Osteocyte (in vitro differentiated cells): Measurements from ENCODE around the gene ASTN2. TPM values are rescaled to one million over a fixed set of nuclear protein-coding genes. Genes with fewer than 3 reads are reported as not detected.

ENCODE experiments used
- DNase-seq: peaks from one replicate; pipeline ENCODE4 v3.0.0; 2021; ENCODE audit warnings: mixed read lengths; ENCODE audit not compliant: unreplicated experiment; ENCODE audit errors: extremely low spot score
- H3K27ac Mint-ChIP-seq: one replicate; pipeline ENCODE4 v1.8.0; 2021; ENCODE audit warnings: mild to moderate bottlenecking, mixed read lengths; ENCODE audit not compliant: unreplicated experiment
- H3K27me3 Mint-ChIP-seq: one replicate; pipeline ENCODE4 v1.8.0; 2021; ENCODE audit warnings: mixed read lengths; ENCODE audit not compliant: unreplicated experiment
- H3K36me3 Mint-ChIP-seq: one replicate; pipeline ENCODE4 v1.8.0; 2021; ENCODE audit warnings: mixed read lengths; ENCODE audit not compliant: unreplicated experiment
- H3K4me1 Mint-ChIP-seq: one replicate; pipeline ENCODE4 v1.8.0; 2021; ENCODE audit warnings: mixed read lengths; ENCODE audit not compliant: unreplicated experiment
- H3K4me3 Mint-ChIP-seq: one replicate; pipeline ENCODE4 v1.8.0; 2021; ENCODE audit warnings: mild to moderate bottlenecking, moderate library complexity, mixed read lengths; ENCODE audit not compliant: unreplicated experiment
- H3K9me3 Mint-ChIP-seq: one replicate; pipeline ENCODE4 v1.8.0; 2021; ENCODE audit warnings: mixed read lengths; ENCODE audit not compliant: unreplicated experiment
- total RNA-seq: library from RNA; stranded (reverse); gene quantifications from 2 replicates; pipeline ENCODE4 v1.2.1, GENCODE V29; 2021
- TF ChIP-seq, protein P1 (sequence below): fragments of 200-600 bp; sonication (generic); IDR thresholded peaks from 2 replicates; pipeline ENCODE4 v1.5.0; 2021; ENCODE audit warnings: antibody characterized with exemption, mild to moderate bottlenecking, moderate library complexity

Gene ASTN2
- total RNA-seq, 1 donor from 2014 or later = 2.3 TPM

DNA sequence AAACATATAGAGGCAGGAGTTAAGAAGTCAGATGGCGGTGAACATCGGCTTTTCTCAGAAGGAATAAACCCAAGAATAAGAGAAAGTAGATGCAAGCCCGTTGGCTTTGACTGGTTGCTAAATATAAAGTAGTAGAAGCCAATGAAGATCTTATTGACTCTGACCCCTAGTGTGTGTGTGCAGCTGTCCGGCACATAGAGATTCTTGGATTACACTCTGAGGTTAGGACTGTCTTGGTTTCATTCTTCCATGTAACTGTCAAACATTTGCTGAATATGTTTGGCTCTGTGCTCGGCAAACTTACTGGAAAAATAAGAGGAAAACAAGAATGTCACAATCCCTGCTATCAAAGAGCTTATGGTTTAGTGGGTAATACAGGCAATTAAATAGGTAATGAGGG lies 54.9 kb downstream of the ASTN2 start:
- H3K27me3 Mint-ChIP-seq = no peaks in the 10 kb centered on the region
- H3K9me3 Mint-ChIP-seq = no peaks in the 10 kb centered on the region
- no peaks in the 10 kb centered on the region for H3K36me3 Mint-ChIP-seq
- H3K4me1 Mint-ChIP-seq = no peaks in the 10 kb centered on the region
- H3K4me3 Mint-ChIP-seq = no peak overlapping the region
- DNase-seq = no peak
- no peak overlapping the region for H3K27ac Mint-ChIP-seq
- TF ChIP-seq, protein P1, sequence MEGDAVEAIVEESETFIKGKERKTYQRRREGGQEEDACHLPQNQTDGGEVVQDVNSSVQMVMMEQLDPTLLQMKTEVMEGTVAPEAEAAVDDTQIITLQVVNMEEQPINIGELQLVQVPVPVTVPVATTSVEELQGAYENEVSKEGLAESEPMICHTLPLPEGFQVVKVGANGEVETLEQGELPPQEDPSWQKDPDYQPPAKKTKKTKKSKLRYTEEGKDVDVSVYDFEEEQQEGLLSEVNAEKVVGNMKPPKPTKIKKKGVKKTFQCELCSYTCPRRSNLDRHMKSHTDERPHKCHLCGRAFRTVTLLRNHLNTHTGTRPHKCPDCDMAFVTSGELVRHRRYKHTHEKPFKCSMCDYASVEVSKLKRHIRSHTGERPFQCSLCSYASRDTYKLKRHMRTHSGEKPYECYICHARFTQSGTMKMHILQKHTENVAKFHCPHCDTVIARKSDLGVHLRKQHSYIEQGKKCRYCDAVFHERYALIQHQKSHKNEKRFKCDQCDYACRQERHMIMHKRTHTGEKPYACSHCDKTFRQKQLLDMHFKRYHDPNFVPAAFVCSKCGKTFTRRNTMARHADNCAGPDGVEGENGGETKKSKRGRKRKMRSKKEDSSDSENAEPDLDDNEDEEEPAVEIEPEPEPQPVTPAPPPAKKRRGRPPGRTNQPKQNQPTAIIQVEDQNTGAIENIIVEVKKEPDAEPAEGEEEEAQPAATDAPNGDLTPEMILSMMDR = no peak

DNA sequence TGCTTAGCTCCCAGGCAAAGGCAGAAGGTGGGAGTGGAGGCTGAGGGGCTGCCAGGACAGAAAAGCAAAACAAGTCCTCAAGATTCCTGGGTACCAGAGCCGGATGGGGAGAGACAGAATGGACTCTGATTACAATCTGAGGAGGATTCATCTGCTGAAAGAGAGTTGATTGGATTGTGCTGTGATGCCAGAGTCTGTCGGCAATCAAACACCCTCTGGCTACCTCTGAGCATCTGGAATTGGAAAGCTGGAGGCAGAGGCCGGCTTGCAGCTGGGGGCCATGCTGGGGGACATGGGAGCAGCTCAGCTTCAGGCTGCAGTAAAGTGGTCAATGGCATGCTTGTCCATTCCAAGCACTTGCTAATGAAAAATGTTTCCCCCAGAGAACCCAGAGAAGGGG lies 59.3 kb downstream of the ASTN2 start:
- TF ChIP-seq, protein P1 = no peak
- no peak overlapping the region for H3K4me3 Mint-ChIP-seq
- no peaks in the 10 kb centered on the region for H3K9me3 Mint-ChIP-seq
- H3K27ac Mint-ChIP-seq = no peak overlapping the region
- no peaks in the 10 kb centered on the region for H3K27me3 Mint-ChIP-seq
- H3K36me3 Mint-ChIP-seq = no peaks in the 10 kb centered on the region
- DNase-seq = no peak
- no peaks in the 10 kb centered on the region for H3K4me1 Mint-ChIP-seq

DNA sequence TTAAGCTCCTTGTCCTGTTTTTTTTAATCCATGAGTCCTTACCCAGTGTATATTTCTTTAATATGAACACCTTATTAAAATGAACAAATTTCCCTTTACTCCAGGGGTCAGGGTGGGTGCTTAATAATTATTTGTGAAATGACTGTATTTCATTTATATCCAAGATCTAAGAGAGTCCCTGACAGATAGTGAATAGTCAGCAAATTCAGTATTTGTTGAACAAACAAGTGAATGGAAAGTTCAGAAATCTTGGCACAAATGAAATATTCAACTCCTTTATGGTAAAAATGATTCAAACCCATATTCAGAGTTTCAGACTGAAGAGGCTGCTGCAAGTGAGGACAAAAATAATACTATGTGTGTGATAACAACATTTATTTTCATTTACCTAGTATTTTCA lies 59.9 kb downstream of the ASTN2 start:
- TF ChIP-seq, protein P1 = no peak
- DNase-seq = no peak

DNA sequence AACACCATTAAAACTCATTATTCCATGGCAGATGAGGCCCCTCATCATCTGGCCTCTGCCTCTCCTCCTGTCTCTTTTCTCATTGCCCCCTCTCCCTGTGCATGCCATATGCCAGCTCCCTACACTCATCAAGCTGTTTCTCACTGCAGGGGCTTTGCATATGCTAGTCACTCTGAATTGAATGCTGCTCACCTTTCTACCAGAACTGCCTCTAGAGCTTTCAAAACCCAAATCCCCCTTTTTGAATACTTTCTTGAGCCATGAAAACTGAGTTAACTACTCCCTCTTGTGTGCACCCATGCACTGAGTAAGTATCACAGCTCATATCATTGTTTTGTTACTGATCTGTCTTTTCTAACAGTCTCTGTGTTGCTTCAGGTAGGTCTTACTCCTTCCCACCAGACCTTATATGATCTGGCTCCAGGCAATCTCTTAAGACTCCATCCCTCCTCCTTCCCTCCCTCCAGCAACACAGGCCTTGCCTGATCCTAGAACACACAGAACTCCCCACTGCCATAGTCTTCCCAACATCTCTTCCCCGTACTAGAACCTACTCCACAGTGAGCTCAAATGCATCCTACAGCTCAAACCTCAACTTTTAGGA lies 60.5 kb downstream of the ASTN2 start:
- Mint-ChIP-seq H3K4me3 (no peak overlapping the region), H3K36me3 (no peaks in the 10 kb centered on the region), H3K9me3 (no peaks in the 10 kb centered on the region), H3K27ac (no peak overlapping the region), H3K4me1 (no peaks in the 10 kb centered on the region), H3K27me3 (no peaks in the 10 kb centered on the region)
- DNase-seq = no peak
- TF ChIP-seq, protein P1 = no peak

More for the DNA sequence above, 59.9 kb downstream of the ASTN2 start:
- Mint-ChIP-seq H3K4me1 (no peaks in the 10 kb centered on the region), H3K27ac (no peak overlapping the region), H3K36me3 (no peaks in the 10 kb centered on the region), H3K9me3 (no peaks in the 10 kb centered on the region), H3K4me3 (no peak overlapping the region), H3K27me3 (no peaks in the 10 kb centered on the region)

DNA sequence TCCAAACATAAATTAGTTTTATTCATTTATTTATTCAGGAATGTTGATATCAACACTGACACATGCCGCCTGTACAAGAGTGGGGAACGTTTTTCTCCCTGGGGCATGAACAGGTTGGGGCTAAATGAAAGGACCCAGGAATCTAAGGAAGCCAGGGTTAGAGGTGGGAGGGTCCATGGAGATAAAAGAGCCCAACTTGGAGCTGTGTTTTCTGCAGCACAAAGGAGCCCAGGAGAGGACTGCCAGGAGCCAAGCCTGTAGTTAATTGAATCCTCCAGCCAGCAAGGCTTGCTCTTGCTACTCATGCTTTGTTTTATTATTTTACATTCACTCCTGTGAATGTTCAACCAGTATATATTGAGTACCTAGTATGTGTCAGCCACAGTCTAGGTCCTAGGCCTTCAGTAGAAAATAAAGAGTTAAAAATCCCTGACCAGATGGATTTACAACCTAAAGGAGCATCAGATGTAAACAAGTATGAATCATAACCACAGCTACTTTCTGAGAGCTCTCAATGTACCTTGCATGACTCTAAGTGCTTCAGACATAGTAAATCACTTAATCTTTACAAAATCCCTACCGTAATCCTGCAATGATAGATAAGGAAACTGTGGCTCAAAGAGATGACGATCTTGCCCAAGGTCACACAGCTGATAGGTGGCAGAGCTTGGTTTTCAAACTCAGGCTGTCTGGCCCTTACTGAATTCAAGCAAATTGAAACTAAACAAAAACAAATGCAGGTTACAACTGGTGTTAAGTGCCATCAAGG lies 69.8 kb downstream of the ASTN2 start:
- no peaks in the 10 kb centered on the region for H3K27me3 Mint-ChIP-seq
- DNase-seq = no peak
- TF ChIP-seq, protein P1 = no peak
- no peak overlapping the region for H3K4me3 Mint-ChIP-seq
- H3K27ac Mint-ChIP-seq = no peak overlapping the region
- H3K9me3 Mint-ChIP-seq = no peaks in the 10 kb centered on the region
- no peaks in the 10 kb centered on the region for H3K4me1 Mint-ChIP-seq
- no peaks in the 10 kb centered on the region for H3K36me3 Mint-ChIP-seq
